Endothelial cell of umbilical vein (primary cell): ENCODE measurements around the gene CEMIP. TPM values are rescaled to one million over a fixed set of nuclear protein-coding genes. Genes with fewer than 3 reads are reported as not detected.

Source experiments
- BruUV-seq: library from RNA; stranded (reverse); fragments of 400-500 nt; replicated peaks from 2 replicates; lab custom pipeline; 2021; lab: Mats Ljungman, UMichigan
- CTCF ChIA-PET: fragments of 300-600, 350-600 bp; sonication (Branson Sonifier 250); formaldehyde crosslinking; loops from one replicate; lab custom pipeline; 2021; ENCODE audit warnings: antibody characterized with exemption, inconsistent platforms; lab: Charles Lee
- POLR2A ChIA-PET: fragments of 300-600, 350-600 bp; sonication (Branson Sonifier 250); formaldehyde crosslinking; loops from one replicate; lab custom pipeline; 2021; ENCODE audit warnings: antibody characterized with exemption, inconsistent platforms; lab: Charles Lee
- DNase-seq: peaks from one replicate; pipeline ENCODE4 v3.0.0-alpha.2; 2011; ENCODE audit warnings: low read depth, low spot score
- FAIRE-seq: peaks from 2 replicates; lab custom pipeline; 2011; peaks lifted over from hg19 to GRCh38; lab: Jason Lieb, UNC
- H2AFZ ChIP-seq: 2 replicates; pipeline ENCODE4 v1.6.0; 2012; ENCODE audit warnings: low read depth, low read length, control low read depth, inconsistent platforms
- H3K27ac ChIP-seq: 2 replicates; pipeline ENCODE4 v1.5.1; 2011; ENCODE audit warnings: low read depth, mild to moderate bottlenecking, control low read depth, low read length, moderate library complexity; ENCODE audit not compliant: insufficient read depth
- H3K27me3 ChIP-seq, 2 experiments: 2 replicates each; pipeline versions ENCODE4 v1.6.0 to v1.6.1; 2011; ENCODE audit warnings: low read length in 2 of 2, mixed read lengths in 1 of 2; ENCODE audit not compliant: control insufficient read depth in 2 of 2, insufficient read depth in 2 of 2
- H3K36me3 ChIP-seq, 2 experiments: 2 replicates in 1 of 2; 3 replicates in 1 of 2; pipeline ENCODE4 v1.5.1; 2011; ENCODE audit warnings: low read length in 2 of 2, mild to moderate bottlenecking in 1 of 2, moderate library complexity in 1 of 2; ENCODE audit not compliant: control insufficient read depth in 2 of 2, insufficient read depth in 2 of 2; ENCODE audit errors: extremely low read depth in 1 of 2
- H3K4me1 ChIP-seq: 3 replicates; pipeline ENCODE4 v1.5.1; 2011; ENCODE audit warnings: mild to moderate bottlenecking, low read length; ENCODE audit not compliant: control insufficient read depth, insufficient read depth; ENCODE audit errors: extremely low read depth
- H3K4me2 ChIP-seq: 2 replicates; pipeline ENCODE4 v1.6.1; 2011; ENCODE audit warnings: low read length, control low read depth, mixed read lengths; ENCODE audit not compliant: insufficient read depth
- H3K4me3 ChIP-seq, 3 experiments: fragments of 200-600 bp in 1 of 3; sonication (generic), shearing (Covaris generic) in 1 of 3; replicated peaks in 1 of 3; 2 replicates each; pipeline ENCODE4 v1.5.1; 2011 to 2016; ENCODE audit warnings: control low read depth in 3 of 3, low read length in 3 of 3, mild to moderate bottlenecking in 2 of 3, inconsistent platforms in 1 of 3, low read depth in 1 of 3, moderate library complexity in 1 of 3; ENCODE audit not compliant: insufficient read depth in 1 of 3
- H3K79me2 ChIP-seq: 2 replicates; pipeline ENCODE4 v1.6.0; 2012; ENCODE audit warnings: low read length, inconsistent platforms; ENCODE audit not compliant: control insufficient read depth, insufficient read depth
- H3K9ac ChIP-seq: replicated peaks from 2 replicates; pipeline ENCODE3; 2011; ENCODE audit warnings: low read length, control low read depth; ENCODE audit not compliant: insufficient read depth; ENCODE audit errors: extremely low read depth
- H3K9me1 ChIP-seq: replicated peaks from 3 replicates; pipeline ENCODE4 v1.6.0; 2011; ENCODE audit warnings: mild to moderate bottlenecking, low read length; ENCODE audit not compliant: control insufficient read depth, insufficient read depth; ENCODE audit errors: extremely low read depth
- H3K9me3 ChIP-seq: replicated peaks from 2 replicates; pipeline ENCODE4 v1.5.1; 2012; ENCODE audit warnings: low read length, inconsistent platforms; ENCODE audit not compliant: control insufficient read depth, insufficient read depth
- H4K20me1 ChIP-seq: replicated peaks from 2 replicates; pipeline ENCODE3; 2011; ENCODE audit warnings: mild to moderate bottlenecking, low read length; ENCODE audit not compliant: control insufficient read depth, insufficient read depth; ENCODE audit errors: extremely low read depth
- FOS ChIP-seq: IDR thresholded peaks from 2 replicates; pipeline ENCODE4 v1.6.1; 2011; ENCODE audit warnings: mild to moderate bottlenecking, low read length, moderate library complexity, borderline replicate concordance; ENCODE audit not compliant: insufficient read depth
- GATA2 ChIP-seq: IDR thresholded peaks from 2 replicates; pipeline ENCODE4 v1.7.0; 2011; ENCODE audit warnings: low read depth, mild to moderate bottlenecking, moderate library complexity, mixed read lengths, low read length; ENCODE audit not compliant: insufficient read length, insufficient read depth
- JUN ChIP-seq: IDR thresholded peaks from 2 replicates; pipeline ENCODE4 v1.6.1; 2011; ENCODE audit warnings: borderline replicate concordance, low read depth; ENCODE audit not compliant: insufficient read length, insufficient read depth
- MYC ChIP-seq: IDR thresholded peaks from one replicate; pipeline ENCODE4 v1.6.1; 2011; ENCODE audit warnings: mild to moderate bottlenecking, low read depth, low read length
- POLR2AphosphoS5 ChIP-seq: IDR thresholded peaks from 2 replicates; pipeline ENCODE4 v1.6.1; 2012; ENCODE audit warnings: low read depth, mild to moderate bottlenecking, control low read depth, low read length, moderate library complexity; ENCODE audit not compliant: insufficient read depth
- dilution Hi-C: fragments of 300-500 bp; cut with MboI; formaldehyde crosslinking; loops from one replicate; pipeline ENCODE4 v1.15.0; 2019; ENCODE audit warnings: low sequenced_read_pairs; ENCODE audit not compliant: extremely low pct_ligation_motif_present
- intact Hi-C: fragments of 100-400 bp; cut with micrococcal nuclease; formaldehyde crosslinking; loops from one replicate; pipeline ENCODE4 v1.10.0; 2022
- polyA plus RNA-seq, 4 experiments: library from polyadenylated mRNA; depleted of rRNA in 3 of 4; stranded (reverse) in 3 of 4; unstranded in 1 of 4; fragments of >200 nt; gene quantifications; 2 replicates each; pipeline versions ENCODE4 v1.2.1 to v1.2.3, GENCODE V29; 2011 to 2012; ENCODE audit warnings: missing spikeins in 1 of 4
- total RNA-seq: library from RNA; stranded (reverse); gene quantifications from 2 replicates; pipeline ENCODE4 v1.2.3, GENCODE V29; 2021
- TF ChIP-seq, protein P1 (sequence below), 2 donors: IDR thresholded peaks; 1 replicate in 1 of 2; 2 replicates in 1 of 2; pipeline ENCODE4 v1.5.1; 2011; ENCODE audit warnings: low read length in 2 of 2, mild to moderate bottlenecking in 2 of 2, moderate library complexity in 2 of 2, control low read depth in 1 of 2, inconsistent platforms in 1 of 2, low read depth in 1 of 2; ENCODE audit not compliant: insufficient read depth in 1 of 2; ENCODE audit errors: extremely low read depth in 1 of 2
- TF ChIP-seq, protein P2 (sequence below): IDR thresholded peaks from 2 replicates; pipeline ENCODE4 v1.6.1; 2011; ENCODE audit not compliant: insufficient read depth, insufficient read length

CEMIP gene
- total and polyA plus RNA-seq, 2 donors (not counting 3 experiments of a cell fraction or from before 2014, with no cell fraction given): 0.01 TPM; not detected in 1

DNA sequence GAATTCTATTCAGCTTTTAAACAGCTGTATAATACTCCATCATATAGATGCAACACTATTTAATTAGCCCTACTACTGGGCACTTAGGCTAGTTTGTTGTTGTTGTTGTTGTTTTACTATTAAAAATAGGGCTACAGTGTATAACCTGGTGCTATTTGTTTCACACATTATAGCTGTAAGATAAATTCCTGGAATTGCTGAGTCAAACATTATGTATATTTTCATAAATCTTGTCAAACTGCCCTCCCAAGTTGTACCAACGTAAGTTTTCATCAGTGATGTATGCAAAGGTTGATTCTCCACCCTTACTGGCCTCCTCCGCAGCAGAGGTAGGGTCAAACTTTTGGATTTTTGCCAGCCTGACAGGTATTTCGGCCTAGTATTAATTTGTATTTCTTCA is 3.8 kb upstream of the CEMIP start:
- Histone ChIP-seq H3K27me3 (peaks cover 9 to 11% of the 10 kb centered on the region in 2 experiments), H3K36me3 (no peaks in the 10 kb centered on the region), H3K9me1 (no peaks in the 10 kb centered on the region), H3K27ac (no peak overlapping the region), H4K20me1 (no peaks in the 10 kb centered on the region), H3K9me3 (no peaks in the 10 kb centered on the region), H3K79me2 (no peaks in the 10 kb centered on the region), H3K4me2 (no peak overlapping the region), H3K9ac (no peak overlapping the region), H3K4me3 (no peak overlapping the region), H3K4me1 (peaks cover 18% of the 10 kb centered on the region), H2AFZ (no peak overlapping the region)
- intact Hi-C loops: loop anchor here (5.0 kb wide), 1 partner anchor 188 kb away; no protein-coding TSS in a partner anchor
- TF ChIP-seq, protein P1, sequence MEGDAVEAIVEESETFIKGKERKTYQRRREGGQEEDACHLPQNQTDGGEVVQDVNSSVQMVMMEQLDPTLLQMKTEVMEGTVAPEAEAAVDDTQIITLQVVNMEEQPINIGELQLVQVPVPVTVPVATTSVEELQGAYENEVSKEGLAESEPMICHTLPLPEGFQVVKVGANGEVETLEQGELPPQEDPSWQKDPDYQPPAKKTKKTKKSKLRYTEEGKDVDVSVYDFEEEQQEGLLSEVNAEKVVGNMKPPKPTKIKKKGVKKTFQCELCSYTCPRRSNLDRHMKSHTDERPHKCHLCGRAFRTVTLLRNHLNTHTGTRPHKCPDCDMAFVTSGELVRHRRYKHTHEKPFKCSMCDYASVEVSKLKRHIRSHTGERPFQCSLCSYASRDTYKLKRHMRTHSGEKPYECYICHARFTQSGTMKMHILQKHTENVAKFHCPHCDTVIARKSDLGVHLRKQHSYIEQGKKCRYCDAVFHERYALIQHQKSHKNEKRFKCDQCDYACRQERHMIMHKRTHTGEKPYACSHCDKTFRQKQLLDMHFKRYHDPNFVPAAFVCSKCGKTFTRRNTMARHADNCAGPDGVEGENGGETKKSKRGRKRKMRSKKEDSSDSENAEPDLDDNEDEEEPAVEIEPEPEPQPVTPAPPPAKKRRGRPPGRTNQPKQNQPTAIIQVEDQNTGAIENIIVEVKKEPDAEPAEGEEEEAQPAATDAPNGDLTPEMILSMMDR (IDR thresholded peaks at IDR 0.05; ENCODE audit: extremely low read depth in 1 of 2, insufficient read depth in 1 of 2, low read depth in 1 of 2, low read length in 2 of 2): no peak
- TF ChIP-seq FOS: no peak
- no peak for TF ChIP-seq GATA2
- TF ChIP-seq, protein P2, sequence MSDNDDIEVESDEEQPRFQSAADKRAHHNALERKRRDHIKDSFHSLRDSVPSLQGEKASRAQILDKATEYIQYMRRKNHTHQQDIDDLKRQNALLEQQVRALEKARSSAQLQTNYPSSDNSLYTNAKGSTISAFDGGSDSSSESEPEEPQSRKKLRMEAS: no peak
- no peak for TF ChIP-seq MYC
- no peak for TF ChIP-seq JUN
- no peak for TF ChIP-seq POLR2AphosphoS5
- no peak for DNase-seq
- POLR2A ChIA-PET: no interaction called here
- no TSS peak for BruUV-seq
- no peak for FAIRE-seq
- CTCF ChIA-PET: interaction anchor here (1.1 to 7.5 kb wide), 17 partner anchors 9 to 491 kb away, joined by 3 to 828 read pairs (median 11); partner anchors contain the start of gene ABHD17C
- dilution Hi-C loops: no loop called here
